HPDE6-E6E7 (cell line): ENCODE results near the gene RBM20.

Experiments used
- DNase-seq: peaks from one replicate; pipeline ENCODE4 v3.0.0; 2011; ENCODE audit warnings: missing footprints; ENCODE audit errors: extremely low spot score

The RBM20 gene

GRCh38 chr10:110811791-110812581 lies 167.8 kb downstream of the RBM20 start:
- no peak for DNase-seq

DNA sequence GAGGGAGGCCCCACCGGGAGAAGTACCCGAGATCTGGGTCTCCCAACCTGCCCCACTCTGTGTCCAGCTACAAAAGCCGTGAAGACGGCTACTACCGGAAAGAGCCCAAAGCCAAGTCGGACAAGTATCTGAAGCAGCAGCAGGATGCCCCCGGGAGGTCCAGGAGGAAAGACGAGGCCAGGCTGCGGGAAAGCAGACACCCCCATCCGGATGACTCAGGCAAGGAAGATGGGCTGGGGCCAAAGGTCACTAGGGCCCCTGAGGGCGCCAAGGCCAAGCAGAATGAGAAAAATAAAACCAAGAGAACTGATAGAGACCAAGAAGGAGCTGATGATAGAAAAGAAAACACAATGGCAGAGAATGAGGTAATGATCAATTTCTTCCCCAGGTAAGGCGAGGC lies 168.4 kb downstream of the RBM20 start:
- DNase-seq = no peak

DNA sequence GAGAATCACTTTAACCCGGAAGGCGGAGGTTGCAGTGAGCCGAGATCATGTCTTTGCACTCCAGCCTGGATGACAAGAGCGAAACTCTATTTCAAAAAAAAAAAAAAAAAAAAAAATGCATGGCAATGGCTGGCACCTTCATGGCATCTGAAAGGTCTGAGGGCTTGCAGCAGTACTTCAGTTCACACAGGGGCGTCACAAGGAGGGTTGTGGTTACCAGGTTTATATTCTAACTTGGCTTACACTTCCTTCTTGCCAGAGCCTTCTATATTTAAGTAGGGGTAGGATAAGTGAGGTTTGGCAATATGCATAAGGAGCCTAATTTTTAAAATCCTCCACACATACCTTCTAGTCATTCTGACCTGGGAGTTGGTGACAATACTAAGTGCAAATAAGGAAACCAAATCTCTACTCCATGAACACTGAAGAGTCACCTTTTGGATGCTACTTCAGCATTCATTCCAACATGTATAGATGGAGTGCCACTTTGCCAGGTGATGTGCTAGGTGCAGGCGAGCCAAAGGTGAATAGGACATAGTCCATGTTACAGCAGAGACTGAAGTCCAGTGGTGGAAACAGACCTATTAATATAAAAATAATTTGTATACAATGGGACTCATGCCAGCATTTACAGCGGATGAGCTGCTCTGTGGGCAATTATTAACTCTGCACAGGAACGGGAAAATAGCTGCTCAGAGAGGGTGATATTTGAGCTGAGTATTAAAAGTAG lies 169.8 kb downstream of the RBM20 start:
- DNase-seq = no peak

DNA sequence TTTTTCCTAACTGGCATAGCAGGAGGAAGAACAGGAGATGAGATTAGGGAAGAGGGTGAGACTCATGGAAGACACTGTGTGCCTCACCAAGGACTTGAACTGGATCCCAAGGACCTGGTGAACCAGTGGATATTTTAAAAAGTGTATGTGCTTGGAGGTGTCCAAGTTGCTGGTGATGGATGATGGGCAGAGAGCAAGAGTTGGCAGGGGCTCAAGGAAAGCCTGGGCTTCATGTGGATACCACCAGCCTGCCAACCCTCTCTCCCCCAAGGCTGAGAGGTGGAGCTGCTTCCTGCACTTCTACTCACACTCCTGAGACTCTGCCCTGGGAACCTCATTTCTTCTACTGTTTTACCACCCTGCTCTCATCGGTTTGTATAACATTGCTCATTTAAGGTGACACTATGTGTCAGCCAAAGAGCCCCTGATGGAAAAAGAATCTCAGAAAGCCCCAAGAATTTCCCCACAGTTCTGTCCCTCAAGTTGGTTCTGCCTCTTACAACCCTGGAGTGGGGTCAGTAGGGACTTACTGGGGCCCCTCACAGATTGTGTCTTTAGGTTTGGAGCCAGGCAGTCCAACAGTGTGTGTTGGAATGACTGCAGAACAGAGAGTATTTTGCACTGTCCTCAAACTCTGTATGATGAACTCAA lies 171.3 kb downstream of the RBM20 start:
- DNase-seq = no peak

GRCh38 chr10:110817614-110818013 lies 173.5 kb downstream of the RBM20 start:
- no peak for DNase-seq

- peak; percentile 31 for DNase-seq
Observed at GRCh38 chr10:110818311-110819256, 174.4 kb downstream of the RBM20 start.

- no peak for DNase-seq
Observed at GRCh38 chr10:110820321-110820814, 176.2 kb downstream of the RBM20 start.

- no peak for DNase-seq
Observed at GRCh38 chr10:110821508-110821907, 177.4 kb downstream of the RBM20 start.

DNA sequence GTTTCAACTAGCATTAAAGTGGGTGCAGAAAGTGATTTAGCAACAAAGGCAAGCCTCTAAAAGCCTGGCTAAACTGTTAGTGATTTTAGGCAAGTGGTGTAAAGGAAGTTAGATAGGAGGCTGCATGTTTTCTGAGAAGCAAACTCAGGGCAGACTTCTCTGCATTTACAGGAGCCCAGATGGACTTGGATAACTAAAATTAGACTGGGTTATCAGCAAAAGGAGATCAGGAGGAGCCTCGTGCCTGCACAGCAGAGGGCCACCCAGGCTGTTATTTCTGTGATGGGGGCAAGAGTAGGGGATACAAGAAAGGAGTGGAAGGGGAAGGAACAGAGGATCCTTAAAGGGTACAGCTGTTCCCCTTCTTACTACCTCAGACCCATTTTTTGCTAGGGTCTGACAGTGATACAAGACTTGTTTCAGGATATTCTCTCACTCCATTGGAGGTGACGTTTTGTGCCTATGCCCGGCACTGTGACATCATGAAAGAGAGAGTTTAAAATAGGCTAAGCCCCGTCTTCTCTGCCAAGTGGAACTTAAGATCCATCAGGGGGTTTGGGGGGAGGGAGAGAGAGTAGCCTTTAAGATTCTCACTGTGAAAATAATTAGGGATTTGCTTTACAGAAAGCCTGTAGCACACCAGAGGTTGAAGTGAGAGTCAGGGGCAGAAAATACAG lies 178.0 kb downstream of the RBM20 start:
- DNase-seq = no peak

DNA sequence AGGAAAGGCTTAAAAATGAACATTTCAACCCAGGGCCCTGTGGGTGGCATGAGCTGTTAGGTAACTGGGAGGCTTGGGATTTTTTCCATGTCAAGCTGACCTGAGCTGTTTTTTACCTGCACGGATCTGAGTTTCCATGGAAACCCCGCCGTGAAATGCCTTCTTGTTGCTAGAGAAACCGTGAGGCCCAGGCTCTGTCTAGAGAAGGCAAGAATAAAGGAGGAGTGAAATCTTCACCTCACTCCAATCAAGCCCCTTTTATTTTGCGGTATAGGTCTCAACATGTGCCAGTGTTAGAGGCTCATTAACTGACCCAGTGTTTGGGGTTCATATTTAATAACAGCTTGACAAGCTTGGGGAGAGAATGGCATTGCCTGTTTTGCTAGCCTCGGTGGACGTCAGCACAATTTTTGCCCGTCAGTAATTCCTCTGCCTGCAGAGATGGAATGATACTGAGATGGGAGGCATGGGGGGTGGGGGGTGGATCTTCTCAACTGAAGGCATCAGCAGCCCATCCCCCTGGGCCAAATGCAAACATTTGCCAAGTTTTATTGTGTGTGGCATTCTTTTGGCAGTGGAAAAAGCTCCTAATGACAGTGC lies 178.7 kb downstream of the RBM20 start:
- no peak for DNase-seq

DNA sequence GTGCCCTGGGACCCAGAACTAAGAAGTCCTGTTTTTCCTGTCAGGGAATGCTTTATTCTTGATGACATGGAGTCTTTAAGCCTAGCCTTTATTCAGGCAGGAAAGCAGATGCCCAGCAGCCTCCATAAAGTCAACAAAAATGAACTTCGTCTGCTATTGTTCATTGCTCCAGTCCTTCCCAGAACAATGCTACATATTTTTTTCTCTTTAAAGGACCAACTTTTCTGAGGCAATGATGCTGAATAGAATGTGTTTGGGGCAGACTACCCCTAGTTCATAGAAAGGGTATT lies 180.0 kb downstream of the RBM20 start:
- no peak for DNase-seq

GRCh38 chr10:110824660-110825059 lies 180.5 kb downstream of the RBM20 start:
- no peak for DNase-seq

DNA sequence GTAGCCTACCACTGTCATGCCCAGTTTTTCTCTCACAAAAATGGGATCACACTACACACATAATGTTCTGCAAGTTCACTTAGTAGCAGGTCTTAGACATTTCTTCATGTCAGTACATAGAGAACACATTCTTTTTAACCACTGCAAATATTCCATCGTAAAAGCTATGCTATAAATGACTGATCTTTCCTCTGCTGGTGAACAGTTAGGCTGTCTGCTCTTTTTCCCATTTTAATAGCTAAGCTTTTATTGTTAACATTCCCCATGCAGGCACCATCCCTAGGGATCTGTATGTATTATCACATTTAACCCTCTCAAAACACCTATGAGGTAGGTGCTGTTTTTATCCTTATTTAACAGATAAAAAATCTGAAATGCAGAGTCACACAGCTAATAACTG lies 181.4 kb downstream of the RBM20 start:
- no peak for DNase-seq

DNA sequence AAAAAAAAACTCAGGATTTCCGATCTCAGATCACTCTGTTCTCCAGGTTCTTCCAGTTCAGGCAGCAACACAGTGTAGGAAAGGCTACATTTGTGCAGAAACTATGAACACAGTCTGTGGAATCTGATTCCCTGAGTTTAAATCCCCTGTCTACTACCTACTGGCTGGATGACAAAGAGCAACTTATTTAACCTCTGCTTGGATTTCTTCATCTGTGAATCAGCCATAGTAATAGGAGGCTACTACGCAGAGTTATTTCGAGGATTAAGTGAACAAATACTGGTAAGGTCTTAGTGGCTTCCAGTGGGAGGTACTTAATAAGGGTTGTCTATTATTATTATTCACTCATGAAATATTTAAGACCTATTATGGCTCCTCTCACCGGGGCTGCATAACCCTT lies 183.3 kb downstream of the RBM20 start:
- DNase-seq = peak; percentile 13

DNA sequence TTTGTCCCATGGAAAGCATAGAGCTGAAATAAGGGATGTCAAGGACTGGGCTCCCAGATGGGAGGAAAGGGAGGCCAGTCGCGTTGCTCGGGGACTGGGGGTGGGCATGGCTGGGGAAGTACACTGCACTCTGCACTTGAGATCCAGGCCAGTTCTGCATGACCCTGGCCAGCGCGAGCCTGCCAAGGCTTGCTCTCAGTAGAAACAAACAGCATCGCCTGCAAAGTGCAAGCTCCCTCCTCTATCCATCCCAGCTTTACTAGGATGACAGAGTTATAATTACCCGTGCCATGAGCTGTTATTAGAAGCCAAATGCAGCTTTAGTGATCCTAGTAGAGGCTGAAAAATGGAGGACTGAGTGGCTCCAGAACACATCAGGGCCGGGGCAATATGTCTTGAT lies 183.7 kb downstream of the RBM20 start:
- no peak for DNase-seq

DNA sequence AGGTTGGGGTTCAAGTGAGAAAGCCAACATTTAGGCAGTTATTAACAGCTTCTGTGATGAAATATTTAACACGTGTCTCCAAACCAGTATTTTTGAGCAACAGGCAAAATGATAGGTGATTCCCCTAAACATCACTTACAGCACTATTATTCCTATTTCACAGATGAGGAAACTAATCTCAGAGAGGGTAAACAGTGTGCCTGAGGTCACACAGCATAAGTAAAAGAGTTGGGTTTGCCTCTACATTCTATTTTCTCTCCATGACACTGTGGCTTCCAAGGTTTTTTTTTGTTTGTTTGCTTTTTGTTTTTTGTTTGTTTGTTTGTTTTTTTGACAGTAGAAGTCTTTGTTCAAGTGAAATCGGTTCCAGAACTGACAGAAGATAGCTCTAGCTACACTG lies 184.4 kb downstream of the RBM20 start:
- DNase-seq = no peak

DNA sequence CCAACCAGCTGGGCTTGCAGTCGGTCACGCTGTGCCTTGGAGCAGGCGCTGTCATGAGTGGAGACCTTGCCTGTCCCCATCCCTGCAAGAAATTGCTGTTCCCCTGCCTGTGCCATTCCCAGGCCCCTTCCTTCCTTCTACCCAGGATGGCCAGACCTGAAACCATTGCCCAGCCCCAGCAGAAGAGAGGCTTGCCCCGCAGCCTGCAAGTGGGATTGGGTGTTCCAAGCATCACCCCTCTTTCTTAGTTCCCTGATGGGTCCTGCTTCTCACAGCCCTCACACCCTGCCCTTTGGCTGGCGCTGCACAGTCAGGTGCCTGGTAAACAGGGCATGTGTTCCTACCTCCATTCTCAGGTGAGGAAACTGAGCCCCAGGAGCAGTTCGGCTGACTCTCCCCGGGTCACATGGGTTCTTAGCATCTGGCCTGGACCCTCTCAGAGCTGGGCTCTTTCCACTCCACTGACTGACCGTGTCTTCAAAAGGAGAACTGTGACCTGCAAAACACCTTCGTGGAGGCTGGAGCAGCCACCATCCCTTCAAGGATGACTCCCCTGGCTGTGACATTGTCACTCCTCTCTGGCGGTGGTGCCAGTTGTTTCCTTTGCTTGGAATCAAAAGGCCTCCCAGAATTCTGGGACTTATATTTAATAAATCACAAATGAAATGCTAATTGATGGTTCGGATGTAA lies 185.7 kb downstream of the RBM20 start:
- no peak for DNase-seq

- no peak for DNase-seq
Observed at GRCh38 chr10:110833234-110833940, 189.3 kb downstream of the RBM20 start.

GRCh38 chr10:110833941-110834628 lies 189.9 kb downstream of the RBM20 start:
- DNase-seq = no peak
